Endothelial cell of umbilical vein (primary cell): ENCODE measurements around the gene FTH1. TPM values are rescaled to one million over a fixed set of nuclear protein-coding genes. Genes with fewer than 3 reads are reported as not detected.

ENCODE experiments used
- BruUV-seq: library from RNA; stranded (reverse); fragments of 400-500 nt; replicated peaks from 2 replicates; lab custom pipeline; 2021; lab: Mats Ljungman, UMichigan
- CTCF ChIA-PET: fragments of 300-600, 350-600 bp; sonication (Branson Sonifier 250); formaldehyde crosslinking; loops from one replicate; lab custom pipeline; 2021; ENCODE audit warnings: antibody characterized with exemption, inconsistent platforms; lab: Charles Lee
- POLR2A ChIA-PET: fragments of 300-600, 350-600 bp; sonication (Branson Sonifier 250); formaldehyde crosslinking; loops from one replicate; lab custom pipeline; 2021; ENCODE audit warnings: antibody characterized with exemption, inconsistent platforms; lab: Charles Lee
- DNase-seq: peaks from one replicate; pipeline ENCODE4 v3.0.0-alpha.2; 2011; ENCODE audit warnings: low read depth, low spot score
- FAIRE-seq: peaks from 2 replicates; lab custom pipeline; 2011; peaks lifted over from hg19 to GRCh38; lab: Jason Lieb, UNC
- H2AFZ ChIP-seq: 2 replicates; pipeline ENCODE4 v1.6.0; 2012; ENCODE audit warnings: low read depth, low read length, control low read depth, inconsistent platforms
- H3K27ac ChIP-seq: 2 replicates; pipeline ENCODE4 v1.5.1; 2011; ENCODE audit warnings: low read depth, mild to moderate bottlenecking, control low read depth, low read length, moderate library complexity; ENCODE audit not compliant: insufficient read depth
- H3K27me3 ChIP-seq, 2 experiments: 2 replicates each; pipeline versions ENCODE4 v1.6.0 to v1.6.1; 2011; ENCODE audit warnings: low read length in 2 of 2, mixed read lengths in 1 of 2; ENCODE audit not compliant: control insufficient read depth in 2 of 2, insufficient read depth in 2 of 2
- H3K36me3 ChIP-seq, 2 experiments: 2 replicates in 1 of 2; 3 replicates in 1 of 2; pipeline ENCODE4 v1.5.1; 2011; ENCODE audit warnings: low read length in 2 of 2, mild to moderate bottlenecking in 1 of 2, moderate library complexity in 1 of 2; ENCODE audit not compliant: control insufficient read depth in 2 of 2, insufficient read depth in 2 of 2; ENCODE audit errors: extremely low read depth in 1 of 2
- H3K4me1 ChIP-seq: 3 replicates; pipeline ENCODE4 v1.5.1; 2011; ENCODE audit warnings: mild to moderate bottlenecking, low read length; ENCODE audit not compliant: control insufficient read depth, insufficient read depth; ENCODE audit errors: extremely low read depth
- H3K4me2 ChIP-seq: 2 replicates; pipeline ENCODE4 v1.6.1; 2011; ENCODE audit warnings: low read length, control low read depth, mixed read lengths; ENCODE audit not compliant: insufficient read depth
- H3K4me3 ChIP-seq, 3 experiments: fragments of 200-600 bp in 1 of 3; sonication (generic), shearing (Covaris generic) in 1 of 3; replicated peaks in 1 of 3; 2 replicates each; pipeline ENCODE4 v1.5.1; 2011 to 2016; ENCODE audit warnings: control low read depth in 3 of 3, low read length in 3 of 3, mild to moderate bottlenecking in 2 of 3, inconsistent platforms in 1 of 3, low read depth in 1 of 3, moderate library complexity in 1 of 3; ENCODE audit not compliant: insufficient read depth in 1 of 3
- H3K79me2 ChIP-seq: 2 replicates; pipeline ENCODE4 v1.6.0; 2012; ENCODE audit warnings: low read length, inconsistent platforms; ENCODE audit not compliant: control insufficient read depth, insufficient read depth
- H3K9ac ChIP-seq: replicated peaks from 2 replicates; pipeline ENCODE3; 2011; ENCODE audit warnings: low read length, control low read depth; ENCODE audit not compliant: insufficient read depth; ENCODE audit errors: extremely low read depth
- H3K9me1 ChIP-seq: replicated peaks from 3 replicates; pipeline ENCODE4 v1.6.0; 2011; ENCODE audit warnings: mild to moderate bottlenecking, low read length; ENCODE audit not compliant: control insufficient read depth, insufficient read depth; ENCODE audit errors: extremely low read depth
- H3K9me3 ChIP-seq: replicated peaks from 2 replicates; pipeline ENCODE4 v1.5.1; 2012; ENCODE audit warnings: low read length, inconsistent platforms; ENCODE audit not compliant: control insufficient read depth, insufficient read depth
- H4K20me1 ChIP-seq: replicated peaks from 2 replicates; pipeline ENCODE3; 2011; ENCODE audit warnings: mild to moderate bottlenecking, low read length; ENCODE audit not compliant: control insufficient read depth, insufficient read depth; ENCODE audit errors: extremely low read depth
- CTCF ChIP-seq, 2 donors: IDR thresholded peaks; 1 replicate in 1 of 2; 2 replicates in 1 of 2; pipeline ENCODE4 v1.5.1; 2011; ENCODE audit warnings: low read length in 2 of 2, mild to moderate bottlenecking in 2 of 2, moderate library complexity in 2 of 2, control low read depth in 1 of 2, inconsistent platforms in 1 of 2, low read depth in 1 of 2; ENCODE audit not compliant: insufficient read depth in 1 of 2; ENCODE audit errors: extremely low read depth in 1 of 2
- EZH2 ChIP-seq: IDR thresholded peaks from 2 replicates; pipeline ENCODE4 v1.6.1; 2012; ENCODE audit warnings: borderline replicate concordance, low read depth, mild to moderate bottlenecking, moderate library complexity, low read length, inconsistent platforms; ENCODE audit not compliant: severe bottlenecking
- GATA2 ChIP-seq: IDR thresholded peaks from 2 replicates; pipeline ENCODE4 v1.7.0; 2011; ENCODE audit warnings: low read depth, mild to moderate bottlenecking, moderate library complexity, mixed read lengths, low read length; ENCODE audit not compliant: insufficient read length, insufficient read depth
- MAX ChIP-seq: IDR thresholded peaks from 2 replicates; pipeline ENCODE4 v1.6.1; 2011; ENCODE audit not compliant: insufficient read depth, insufficient read length
- MYC ChIP-seq: IDR thresholded peaks from one replicate; pipeline ENCODE4 v1.6.1; 2011; ENCODE audit warnings: mild to moderate bottlenecking, low read depth, low read length
- POLR2A ChIP-seq: IDR thresholded peaks from 2 replicates; pipeline ENCODE4 v1.6.1; 2012; ENCODE audit warnings: low read depth, mild to moderate bottlenecking, control low read depth, low read length
- dilution Hi-C: fragments of 300-500 bp; cut with MboI; formaldehyde crosslinking; loops from one replicate; pipeline ENCODE4 v1.15.0; 2019; ENCODE audit warnings: low sequenced_read_pairs; ENCODE audit not compliant: extremely low pct_ligation_motif_present
- intact Hi-C: fragments of 100-400 bp; cut with micrococcal nuclease; formaldehyde crosslinking; loops from one replicate; pipeline ENCODE4 v1.10.0; 2022
- polyA plus RNA-seq, 4 experiments: library from polyadenylated mRNA; depleted of rRNA in 3 of 4; stranded (reverse) in 3 of 4; unstranded in 1 of 4; fragments of >200 nt; gene quantifications; 2 replicates each; pipeline versions ENCODE4 v1.2.1 to v1.2.3, GENCODE V29; 2011 to 2012; ENCODE audit warnings: missing spikeins in 1 of 4
- total RNA-seq: library from RNA; stranded (reverse); gene quantifications from 2 replicates; pipeline ENCODE4 v1.2.3, GENCODE V29; 2021

Gene FTH1
- total and polyA plus RNA-seq, 2 donors (not counting 3 experiments of a cell fraction or from before 2014, with no cell fraction given) = 1,177 to 2,501 TPM

GRCh38 chr11:61925736-61926135 lies 41.7 kb downstream of the FTH1 start:
- H3K27ac ChIP-seq = no peak overlapping the region
- H3K4me1 ChIP-seq = no peaks in the 10 kb centered on the region
- TF ChIP-seq EZH2 (no peak), GATA2 (no peak), MYC (no peak), CTCF (IDR thresholded peaks at IDR 0.05; ENCODE audit: extremely low read depth in 1 of 2, insufficient read depth in 1 of 2, low read depth in 1 of 2, low read length in 2 of 2) (no peak), MAX (no peak), POLR2A (no peak)
- ChIA-PET CTCF (interaction anchor here (0.7 to 2.0 kb wide), 5 partner anchors 17 to 156 kb away, joined by 3 to 9 read pairs (median 5); no protein-coding TSS in a partner anchor), POLR2A (no interaction called here)
- H2AFZ ChIP-seq = no peak overlapping the region
- no peaks in the 10 kb centered on the region for H3K9me1 ChIP-seq
- intact Hi-C loops = no loop called here
- H3K4me3 ChIP-seq = no peak overlapping the region
- DNase-seq (no peak), FAIRE-seq (no peak)
- H3K79me2 ChIP-seq = no peaks in the 10 kb centered on the region
- BruUV-seq = no TSS peak
- no peak overlapping the region for H3K4me2 ChIP-seq
- dilution Hi-C loops = loop anchor here (10.0 kb wide), 1 partner anchor 179 kb away; no protein-coding TSS in a partner anchor
- H3K27me3 ChIP-seq = peaks cover 3 to 14% of the 10 kb centered on the region in 2 experiments
- H3K36me3 ChIP-seq = no peaks in the 10 kb centered on the region
- H4K20me1 ChIP-seq = no peaks in the 10 kb centered on the region
- no peak overlapping the region for H3K9ac ChIP-seq
- no peaks in the 10 kb centered on the region for H3K9me3 ChIP-seq
